Stomach (tissue), 9 donors: ENCODE measurements around the gene ANXA9. TPM values are rescaled to one million over a fixed set of nuclear protein-coding genes. Genes with fewer than 3 reads are reported as not detected.

ENCODE experiments used
- DNase-seq, 2 donors: peaks; one replicate each; pipeline versions ENCODE4 v3.0.0 to v3.0.0-alpha.2; 2013 to 2019
- H3K27ac ChIP-seq, 5 donors: fragments of 200-600 bp in 4 of 5; sonication (generic) in 4 of 5; one replicate each; pipeline ENCODE4 v1.5.1; 2013 to 2019; ENCODE audit warnings: mild to moderate bottlenecking in 1 of 5, moderate library complexity in 1 of 5
- H3K27me3 ChIP-seq, 3 donors: fragments of 200-600 bp; sonication (generic); one replicate each; pipeline ENCODE4 v1.5.1; 2017 to 2019; ENCODE audit warnings: mixed run types in 1 of 3
- H3K36me3 ChIP-seq, 4 donors: fragments of 200-600 bp; sonication (generic); 1 replicate in 3 of 4; 2 replicates in 1 of 4; pipeline ENCODE4 v1.5.1; 2016 to 2019
- H3K4me1 ChIP-seq, 4 donors: fragments of 200-600 bp; sonication (generic); one replicate each; pipeline ENCODE4 v1.5.1; 2016 to 2019
- H3K4me3 ChIP-seq, 4 donors: fragments of 200-600 bp; sonication (generic) in 3 of 4; one replicate each; pipeline ENCODE4 v1.5.1; 2016 to 2019; ENCODE audit warnings: mild to moderate bottlenecking in 1 of 4
- H3K9me3 ChIP-seq, 4 donors: fragments of 200-600 bp; sonication (generic); one replicate each; pipeline ENCODE4 v1.5.1; 2016 to 2019
- CTCF ChIP-seq, 7 experiments: fragments of 450-650 bp in 4 of 7; fragments of 200-600 bp in 3 of 7; sonication (generic) in 3 of 7; IDR thresholded peaks; one replicate each; pipeline ENCODE4 v1.5.1; 2016 to 2019; ENCODE audit warnings: antibody characterized with exemption in 7 of 7, control low read depth in 2 of 7, mild to moderate bottlenecking in 1 of 7
- EP300 ChIP-seq: sonication (generic); formaldehyde crosslinking; IDR thresholded peaks from one replicate; pipeline ENCODE4 v1.6.1; 2017; ENCODE audit warnings: antibody characterized with exemption
- POLR2A ChIP-seq, 4 donors: fragments of 450-650 bp; IDR thresholded peaks; one replicate each; pipeline ENCODE4 v1.6.1; 2016; ENCODE audit warnings: antibody characterized with exemption in 4 of 4, control low read depth in 2 of 4, mild to moderate bottlenecking in 1 of 4, moderate library complexity in 1 of 4
- POLR2AphosphoS5 ChIP-seq, 3 donors: sonication (generic); formaldehyde crosslinking; IDR thresholded peaks; one replicate each; pipeline ENCODE4 v1.6.1; 2016; ENCODE audit warnings: antibody characterized with exemption in 3 of 3
- WGBS, 5 donors: extraction: QIAGEN DNeasy Blood & Tissue Kit in 3 of 5; methylation state at CpG; one replicate each; pipeline versions ENCODE4 v1.1.5 to v1.1.7; 2013 to 2018; 5-methylcytosine and 5-hydroxymethylcytosine counted together
- intact Hi-C: fragments of 100-400 bp; cut with DNase I; formaldehyde crosslinking; loops from one replicate; pipeline ENCODE4 v1.15.1; 2023; ENCODE audit warnings: low total_unique reads
- polyA plus RNA-seq, 3 donors: library from polyadenylated mRNA; stranded (reverse); fragments of 200-250 nt; gene quantifications; one replicate each; pipeline ENCODE4 v1.2.3, GENCODE V29; 2013
- total RNA-seq, 5 donors: library from RNA; depleted of rRNA; stranded (reverse); fragments of >200 nt; gene quantifications; one replicate each; pipeline versions ENCODE4 v1.1.0 to v1.2.3, GENCODE V29; 2014 to 2016
- donor health status: healthy with polysubstance abuse.
- donor health status: Bipolar disorder and iron deficiency.
- donor health status: healthy.

The ANXA9 gene
- total and polyA plus RNA-seq, 8 donors = 0.44 to 0.63 (median 0.46) TPM; not detected in 5

GRCh38 chr1:150994248-150994647, 12.2 kb downstream of the ANXA9 start:
- no peaks in the 10 kb centered on the region for H3K9me3 ChIP-seq
- DNase-seq = no peak
- TF ChIP-seq POLR2A (IDR thresholded peaks at IDR 0.05) (no peak), EP300 (no peak), POLR2AphosphoS5 (IDR thresholded peaks at IDR 0.05) (no peak), CTCF (IDR thresholded peaks at IDR 0.05) (no peak)
- H3K4me1 ChIP-seq = peaks cover 0 to 15% (median 6%) of the 10 kb centered on the region in 4 donors
- WGBS, 5 donors = 68 to 80% (median 70%) methylated on average over 3 of the region's 3 CpGs
- intact Hi-C loops = no loop called here
- H3K4me3 ChIP-seq = no peak overlapping the region
- H3K27me3 ChIP-seq = no peaks in the 10 kb centered on the region
- no peak overlapping the region for H3K27ac ChIP-seq
- peaks cover 23 to 39% (median 29%) of the 10 kb centered on the region in 4 donors for H3K36me3 ChIP-seq

DNA sequence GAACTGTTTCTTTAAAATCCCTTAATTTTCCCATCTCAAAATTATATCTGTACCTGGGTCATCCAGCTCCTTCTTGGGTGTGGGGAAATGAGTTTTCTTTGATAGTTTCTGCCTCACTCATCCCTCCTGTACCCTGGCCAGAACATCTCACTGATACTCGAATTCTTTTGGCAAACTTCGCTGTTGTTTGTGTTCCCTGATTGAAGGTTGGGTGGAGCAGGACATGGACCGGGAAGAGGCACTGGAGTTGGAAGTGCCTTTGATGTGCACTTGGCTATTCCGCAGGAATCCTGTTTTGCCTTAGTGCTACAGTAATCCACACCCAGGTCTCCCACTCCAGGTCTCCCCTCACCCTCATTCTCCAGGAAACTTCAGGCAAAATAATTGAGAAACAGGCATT, 13.4 kb downstream of the ANXA9 start:
- DNase-seq = no peak
- no peaks in the 10 kb centered on the region for H3K27me3 ChIP-seq
- H3K27ac ChIP-seq = peak overlapping the region in 3 of 5 donors; percentile 27 to 73 (median 48)
- TF ChIP-seq POLR2A (IDR thresholded peaks at IDR 0.05) (no peak), EP300 (no peak), CTCF (IDR thresholded peaks at IDR 0.05) (no peak), POLR2AphosphoS5 (IDR thresholded peaks at IDR 0.05) (no peak)
- no peaks in the 10 kb centered on the region for H3K9me3 ChIP-seq
- peaks cover 26 to 51% (median 41%) of the 10 kb centered on the region in 4 donors for H3K36me3 ChIP-seq
- no peak overlapping the region for H3K4me3 ChIP-seq
- intact Hi-C loops = no loop called here
- H3K4me1 ChIP-seq = peaks cover 0 to 19% (median 6%) of the 10 kb centered on the region in 4 donors
- WGBS, 5 donors = 46 to 57% (median 53%) methylated on average over 4 of the region's 4 CpGs

- DNase-seq = peak; percentile 45 to 47
- Histone ChIP-seq H3K36me3 (peaks cover 26 to 55% (median 46%) of the 10 kb centered on the region in 4 donors), H3K4me3 (no peak overlapping the region), H3K27ac (peak overlapping the region in 2 of 5 donors; percentile 48 to 73), H3K9me3 (no peaks in the 10 kb centered on the region), H3K27me3 (no peaks in the 10 kb centered on the region), H3K4me1 (peaks cover 0 to 20% (median 6%) of the 10 kb centered on the region in 4 donors)
- 25 to 35% (median 26%) methylated on average over 9 of the region's 9 CpGs for WGBS, 5 donors
- no peak for TF ChIP-seq EP300
- TF ChIP-seq POLR2A (IDR thresholded peaks at IDR 0.05) = no peak
- TF ChIP-seq CTCF (IDR thresholded peaks at IDR 0.05) = peak in 5 of 7 experiments; percentile 75 to 93 (median 89)
- TF ChIP-seq POLR2AphosphoS5 (IDR thresholded peaks at IDR 0.05) = peak in 2 of 3 donors; percentile 11 to 13
- intact Hi-C loops = no loop called here
Measured at GRCh38 chr1:150995896-150996295, 13.8 kb downstream of the ANXA9 start.

DNA sequence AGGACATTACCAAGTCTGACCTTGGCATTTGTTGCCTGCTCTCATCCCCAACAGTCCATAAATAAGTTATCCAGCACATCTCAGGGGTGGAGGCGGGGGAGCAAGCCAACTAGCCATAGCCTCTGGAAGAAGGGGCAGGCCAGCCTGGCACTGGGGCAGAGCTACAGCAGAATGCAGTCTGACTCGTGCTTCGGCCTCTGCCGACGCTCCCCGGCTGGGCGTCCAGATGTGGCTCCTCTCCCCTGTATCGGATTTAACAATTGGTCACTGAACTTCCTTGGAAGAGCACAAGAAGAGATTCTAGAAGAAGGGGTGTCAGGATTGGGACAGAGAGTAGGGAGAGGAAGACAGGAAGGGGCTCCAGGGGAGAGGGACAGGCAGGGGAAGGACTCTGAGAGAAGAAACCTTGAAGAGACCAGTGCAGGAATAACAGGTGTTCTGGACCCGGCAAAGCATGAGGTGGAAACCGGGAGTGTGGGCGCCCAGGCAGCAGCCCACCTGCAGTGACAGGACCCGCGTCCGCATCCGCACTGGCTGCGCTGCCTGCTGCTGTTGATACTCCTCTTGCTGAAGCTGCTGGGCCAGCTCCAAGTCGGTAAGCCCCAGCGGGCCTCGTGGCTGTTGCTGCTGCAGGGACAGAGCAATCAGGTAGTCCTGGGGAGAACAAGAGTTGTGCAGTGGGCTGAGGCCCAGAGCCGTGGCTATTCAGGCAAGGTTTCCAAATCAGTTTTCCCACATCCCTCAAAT, 15.2 kb downstream of the ANXA9 start:
- intact Hi-C loops = no loop called here
- H3K4me1 ChIP-seq = peaks cover 0 to 29% (median 11%) of the 10 kb centered on the region in 4 donors
- no peak for DNase-seq
- 80 to 92% (median 83%) methylated on average over 17 to 20 of the region's 20 CpGs for WGBS, 5 donors
- no peak overlapping the region for H3K27ac ChIP-seq
- no peak overlapping the region for H3K4me3 ChIP-seq
- no peaks in the 10 kb centered on the region for H3K27me3 ChIP-seq
- TF ChIP-seq EP300 (no peak), POLR2AphosphoS5 (IDR thresholded peaks at IDR 0.05) (no peak), CTCF (IDR thresholded peaks at IDR 0.05) (no peak), POLR2A (IDR thresholded peaks at IDR 0.05) (no peak)
- peaks cover 33 to 69% (median 59%) of the 10 kb centered on the region in 4 donors for H3K36me3 ChIP-seq
- H3K9me3 ChIP-seq = no peaks in the 10 kb centered on the region
